HG03575 (cell line): ENCODE data around the gene SOX10.

Experiments
- ATAC-seq: cut with Tn5 transposase; IDR thresholded peaks from one replicate; pipeline ENCODE4 v1.9.1; 2021; ENCODE audit not compliant: unreplicated experiment, insufficient number of reproducible peaks, low FRiP score; ENCODE audit errors: extremely low read depth

The SOX10 gene

DNA sequence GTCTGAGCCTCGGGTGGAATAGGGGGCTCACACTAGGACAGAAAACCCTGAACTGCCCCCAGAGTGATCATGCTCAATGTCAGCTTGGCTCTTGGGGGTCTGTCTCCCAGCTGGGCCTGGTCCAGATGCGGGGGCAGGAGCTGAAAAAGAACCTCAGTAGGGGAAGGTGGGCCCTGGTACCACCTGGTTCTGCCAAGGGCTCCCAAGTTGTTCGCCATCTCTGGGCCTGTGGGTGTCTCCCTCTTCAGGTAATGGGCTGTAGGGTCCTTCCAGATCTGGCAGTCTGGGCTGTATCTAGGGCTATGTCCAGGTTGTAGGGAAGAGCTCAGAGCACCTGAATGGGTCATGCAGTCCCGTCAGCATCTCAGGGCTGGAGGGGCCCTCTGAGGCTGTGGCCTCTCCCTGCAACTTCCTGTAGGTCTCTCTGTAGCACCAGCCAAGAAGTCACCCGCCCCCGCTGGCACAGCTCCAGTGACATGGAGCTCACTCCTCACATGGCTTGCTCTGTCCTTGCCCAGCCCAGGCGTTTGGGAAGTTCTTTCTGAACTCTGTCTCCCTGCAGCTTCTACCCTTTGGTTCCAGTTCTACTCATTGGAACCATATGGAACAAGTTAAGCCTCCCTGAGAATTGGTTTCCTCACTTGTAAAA, 33.0 kb upstream of the SOX10 start:
- ATAC-seq: no peak

- ATAC-seq: no peak
Measured at GRCh38 chr22:38016182-38017151, 32.1 kb upstream of the SOX10 start.

- no peak for ATAC-seq
Measured at GRCh38 chr22:38014083-38014482, 29.7 kb upstream of the SOX10 start.

DNA sequence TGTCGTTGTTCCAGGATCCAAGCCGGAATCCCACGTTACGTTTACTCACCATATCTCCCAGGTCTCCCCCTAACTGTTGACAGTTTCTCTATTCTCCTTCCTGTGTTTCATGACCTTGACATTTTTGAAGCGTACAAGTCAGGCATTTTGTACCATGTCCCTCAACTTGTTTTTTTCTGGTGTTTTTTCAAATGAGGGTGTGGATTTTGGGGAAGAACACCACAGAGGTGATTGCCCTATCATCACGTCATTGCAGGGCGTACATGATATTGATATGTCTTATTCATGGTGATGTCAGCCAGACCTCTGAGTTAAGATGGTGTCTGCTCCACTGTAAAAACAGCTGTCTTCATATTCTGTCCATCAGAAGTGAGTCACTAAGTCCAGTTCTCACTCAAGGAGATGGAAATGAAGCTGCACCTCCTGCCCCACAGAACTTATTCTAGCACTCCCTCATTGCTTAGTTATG, 28.3 kb upstream of the SOX10 start:
- no peak for ATAC-seq

- ATAC-seq: no peak
Measured at GRCh38 chr22:38009000-38009806, 24.8 kb upstream of the SOX10 start.

DNA sequence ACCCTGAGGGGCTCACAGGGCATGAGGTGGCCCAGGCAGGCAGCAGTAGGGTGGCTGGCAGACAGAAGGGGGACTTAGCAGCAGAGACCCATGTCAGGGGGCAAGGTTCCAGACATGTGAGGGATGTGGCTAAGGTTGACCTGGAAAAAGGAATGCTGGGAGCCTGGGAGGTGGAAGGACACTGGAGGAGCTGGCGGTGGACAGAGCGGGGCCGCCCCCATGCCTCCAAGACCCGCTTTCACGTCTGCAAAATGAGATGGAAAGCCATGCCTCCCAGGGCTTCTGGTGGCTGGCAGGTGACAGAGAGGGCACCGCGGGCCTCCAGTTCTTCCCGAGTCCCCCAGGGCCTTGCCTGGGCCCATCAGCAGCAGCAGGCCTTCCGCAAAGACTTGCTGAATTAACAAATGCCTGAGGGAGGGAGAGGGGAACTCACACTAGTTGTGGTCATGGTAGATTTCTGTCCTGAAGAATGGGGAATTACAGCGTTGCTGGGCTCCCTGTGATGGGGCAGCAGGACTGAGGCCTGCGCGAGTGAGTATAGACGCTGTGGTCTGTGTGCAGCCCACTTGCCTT, 23.1 kb upstream of the SOX10 start:
- ATAC-seq: no peak

- ATAC-seq: no peak
Measured at GRCh38 chr22:38006906-38007305, 22.6 kb upstream of the SOX10 start.

DNA sequence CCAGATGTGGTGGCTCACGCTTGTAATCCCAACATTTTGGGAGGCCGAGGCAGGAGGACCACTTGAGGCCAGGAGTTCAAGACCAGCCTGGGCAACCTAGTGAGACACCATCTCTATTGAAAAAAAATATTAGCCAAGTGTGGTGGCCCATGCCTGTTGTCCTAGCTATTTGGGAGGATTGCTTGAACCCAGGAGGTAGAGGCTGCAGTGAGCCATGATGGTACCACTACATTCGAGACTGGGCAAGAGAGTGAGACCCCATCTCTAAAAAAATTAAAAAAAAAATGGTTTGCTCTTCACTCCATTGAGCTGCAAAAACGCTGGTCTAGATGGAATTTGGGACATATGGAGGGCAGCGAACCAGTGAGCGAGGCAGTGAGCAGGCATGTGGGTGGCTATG, 21.6 kb upstream of the SOX10 start:
- no peak for ATAC-seq

DNA sequence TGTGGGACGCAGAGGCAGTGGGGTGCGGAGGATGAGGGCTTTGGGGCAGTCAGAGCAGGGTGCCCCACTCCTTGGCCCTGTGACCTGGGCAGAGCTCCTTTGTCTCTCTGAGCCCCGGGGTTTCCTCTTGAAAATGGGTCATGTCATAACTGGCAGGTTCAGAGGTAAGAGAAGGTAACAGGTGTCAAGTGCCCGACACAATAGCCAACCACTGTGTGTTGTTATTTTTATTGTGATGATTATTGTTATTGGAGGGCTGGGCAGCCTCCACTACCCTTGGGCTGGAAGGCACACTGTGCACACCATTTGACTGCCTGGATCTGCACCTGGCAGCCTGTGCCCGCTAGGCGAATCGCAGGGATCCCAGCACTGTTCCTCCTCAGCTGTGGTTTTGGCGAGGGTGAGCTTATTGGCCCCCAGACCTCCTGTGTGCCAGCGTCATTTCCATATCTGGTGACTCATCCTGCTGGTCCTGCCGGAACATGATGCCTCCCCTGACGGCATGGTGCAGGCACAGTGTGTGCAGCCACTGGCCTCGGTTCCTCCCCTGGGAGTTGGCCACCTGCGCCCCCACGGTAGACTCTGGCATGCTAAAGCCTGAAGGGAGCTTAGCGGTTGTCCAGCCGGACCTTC, 15.4 kb upstream of the SOX10 start:
- ATAC-seq: no peak

DNA sequence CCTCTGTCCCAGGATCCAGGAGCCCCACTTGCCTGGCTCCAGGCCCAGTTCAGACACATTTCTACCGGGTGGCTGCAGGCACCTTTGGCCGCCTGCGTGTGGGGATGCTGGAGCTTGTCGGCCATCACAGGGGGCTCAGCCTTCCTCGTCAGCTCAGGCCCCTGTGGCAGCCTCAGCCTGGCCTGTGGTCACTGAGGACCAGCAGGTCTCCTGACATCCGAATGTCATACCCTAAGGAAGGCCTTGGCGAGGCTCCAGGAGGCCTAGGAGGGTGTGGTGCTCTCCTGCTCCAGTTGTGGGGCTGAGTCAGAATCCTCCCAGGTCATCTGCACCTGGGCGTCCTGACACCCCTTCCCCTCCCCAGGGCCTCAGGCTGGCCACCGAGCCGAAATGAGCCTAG, 14.9 kb upstream of the SOX10 start:
- no peak for ATAC-seq

DNA sequence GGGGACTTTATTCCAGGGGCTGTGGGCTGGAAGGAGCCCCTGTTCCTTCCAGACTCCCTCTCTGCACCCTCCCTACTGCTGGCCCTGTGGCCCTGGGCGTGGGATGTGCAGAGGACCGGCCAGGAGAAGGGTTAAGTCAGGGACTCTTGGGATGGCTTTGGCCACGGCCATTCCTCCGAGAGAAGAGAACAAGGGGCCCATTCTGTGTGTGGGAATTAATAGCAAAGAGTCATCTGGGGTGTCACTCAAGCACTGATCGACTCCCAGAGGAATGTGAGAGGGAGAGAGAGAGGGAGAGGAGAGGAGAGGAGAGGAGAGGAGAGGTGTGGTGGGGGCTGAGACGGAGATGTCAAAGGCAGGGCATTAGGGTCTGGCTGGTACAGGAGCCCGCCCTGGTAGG, 14.2 kb upstream of the SOX10 start:
- ATAC-seq: no peak

DNA sequence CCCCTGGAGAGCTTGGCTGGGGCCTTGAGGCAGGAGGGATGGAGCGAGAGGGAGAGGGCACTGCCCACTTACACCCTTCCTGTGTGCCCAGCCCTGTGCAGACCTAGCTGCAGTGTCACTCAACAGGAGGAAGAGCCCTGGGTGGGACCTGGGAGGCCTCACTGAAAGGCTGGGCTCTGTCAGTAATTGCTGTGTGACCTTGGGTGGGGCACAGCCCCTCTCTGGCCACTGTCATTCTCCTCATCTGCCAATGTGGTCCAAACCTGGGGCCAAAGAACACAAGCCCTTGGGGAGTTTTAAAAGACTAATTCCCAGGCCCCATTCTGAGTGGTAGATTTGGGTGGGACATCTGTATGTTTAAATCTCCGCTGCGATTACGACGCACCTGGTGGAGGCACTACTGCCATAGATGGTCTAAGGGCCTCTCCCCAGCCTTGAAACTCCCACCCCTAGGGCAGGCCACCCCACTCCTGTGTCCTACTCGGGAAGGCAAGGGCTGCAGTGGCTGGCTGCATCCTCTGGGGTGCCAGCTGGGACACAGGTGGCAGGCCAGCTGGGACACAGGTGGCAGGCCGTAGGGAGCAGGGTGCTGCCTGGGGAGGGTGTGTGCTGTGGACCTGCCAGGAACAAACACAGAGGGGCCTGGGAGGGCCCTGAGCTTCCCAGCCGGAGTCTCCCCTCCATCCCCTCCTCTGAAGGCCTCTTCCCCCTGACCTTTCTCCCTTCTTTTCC, 12.3 kb upstream of the SOX10 start:
- no peak for ATAC-seq

DNA sequence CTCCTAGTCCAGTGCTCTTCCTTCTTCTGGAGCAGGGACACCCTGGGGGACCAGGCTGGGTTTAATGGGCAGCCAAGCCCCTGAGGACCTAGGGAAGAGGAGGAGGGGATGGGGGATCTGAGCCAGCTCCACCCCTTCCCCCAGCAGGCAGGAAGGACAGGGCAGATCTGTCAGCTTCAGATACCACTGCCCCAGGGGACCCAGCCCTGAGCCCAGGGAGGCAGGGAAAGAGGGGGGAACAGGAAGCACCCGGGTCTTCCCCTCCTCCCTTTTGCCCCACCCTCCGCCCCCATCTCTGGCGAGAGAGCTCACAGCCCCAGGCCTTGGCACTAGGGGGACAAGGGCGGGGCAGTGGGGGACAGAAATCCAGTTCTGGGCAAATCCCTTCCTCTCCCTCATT, 11.7 kb upstream of the SOX10 start:
- no peak for ATAC-seq

DNA sequence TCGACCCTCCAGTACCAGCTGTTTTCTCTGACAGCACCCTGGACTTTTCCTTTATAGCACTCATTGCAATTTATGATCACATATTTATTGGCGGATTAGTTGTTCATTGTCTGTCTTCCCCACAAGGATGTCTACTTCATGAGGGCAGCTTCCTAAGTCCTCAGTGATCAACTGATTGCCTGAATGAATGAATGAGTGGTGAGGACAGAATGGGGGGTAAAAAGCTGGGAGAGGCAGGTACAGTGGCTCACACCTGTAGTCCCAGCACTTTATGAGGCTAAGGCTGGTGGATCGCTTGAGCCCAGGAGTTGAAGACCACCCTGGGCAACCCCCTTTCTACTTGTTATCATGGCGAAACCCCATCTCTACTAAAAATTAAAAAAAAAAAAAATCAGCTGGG, 11.1 kb upstream of the SOX10 start:
- no peak for ATAC-seq

DNA sequence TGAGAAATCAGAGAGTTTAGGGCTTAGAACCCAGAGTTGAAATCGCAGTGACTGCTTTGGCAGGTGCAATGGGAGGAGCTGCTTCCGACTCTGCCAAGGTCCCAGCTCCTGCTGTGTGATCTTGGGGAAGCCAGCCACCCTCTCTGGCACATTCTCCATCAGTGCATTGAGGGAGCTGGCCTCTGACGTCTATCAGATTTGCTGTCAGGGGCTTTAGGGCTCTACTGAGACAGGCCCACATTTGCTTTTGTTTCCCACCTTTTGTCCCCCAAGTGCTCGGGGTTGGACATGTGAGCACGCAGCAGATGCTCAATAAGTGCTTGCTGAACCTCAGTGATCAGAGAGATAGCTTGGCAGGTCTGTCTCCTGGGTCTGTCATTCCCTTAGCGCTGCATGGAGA, 10.6 kb upstream of the SOX10 start:
- no peak for ATAC-seq

- no peak for ATAC-seq
Measured at GRCh38 chr22:37994049-37994448, 9.7 kb upstream of the SOX10 start.

DNA sequence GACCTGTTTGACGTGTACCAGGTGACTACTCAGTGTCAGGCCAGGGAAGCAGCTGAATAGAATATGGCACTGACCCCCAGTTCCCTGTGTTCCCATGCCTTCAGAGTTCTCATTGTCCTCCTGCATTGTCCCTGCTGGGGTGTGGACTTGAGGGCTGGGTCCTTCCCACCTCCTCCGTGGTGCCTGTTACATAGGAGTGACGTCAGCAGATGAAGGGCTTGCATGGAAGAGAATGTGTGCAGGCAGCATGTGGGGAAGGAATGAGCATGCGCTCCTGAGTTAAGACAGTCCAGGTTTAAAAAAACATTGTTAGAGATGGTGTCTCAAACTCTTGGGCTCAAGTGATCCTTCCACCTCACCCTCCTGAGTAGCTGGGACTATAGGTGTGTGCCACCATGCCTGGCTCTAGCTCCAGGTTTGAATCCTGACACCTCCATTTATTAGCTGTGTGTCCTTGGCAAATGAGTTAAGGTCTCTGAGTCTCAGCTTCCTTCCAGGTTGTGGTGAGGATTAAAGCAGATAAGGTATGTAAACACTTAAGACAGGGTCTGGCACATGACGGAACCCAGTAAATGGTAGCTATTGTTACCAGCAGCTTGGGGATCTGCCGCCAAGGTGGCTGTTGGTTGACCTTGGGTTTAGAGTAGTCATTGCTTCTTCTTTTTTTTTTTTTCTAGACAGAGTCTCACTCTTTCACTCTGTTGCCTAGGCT, 7.5 kb upstream of the SOX10 start:
- no peak for ATAC-seq

GRCh38 chr22:37990862-37991261, 6.5 kb upstream of the SOX10 start:
- no peak for ATAC-seq
